PFSK-1 (cell line): ENCODE results near the gene NPW.

ENCODE experiments used
- POLR2AphosphoS5 ChIP-seq: IDR thresholded peaks from 2 replicates; pipeline ENCODE4 v1.6.1; 2012; ENCODE audit warnings: low read depth, mild to moderate bottlenecking, control low read depth, low read length, moderate library complexity
- TF ChIP-seq, protein P1 (sequence below), 2 experiments: IDR thresholded peaks; 2 replicates each; pipeline versions ENCODE4 v1.6.1 to v1.8.0; 2011 to 2012; ENCODE audit warnings: low read depth in 2 of 2, low read length in 2 of 2, control low read depth in 1 of 2, inconsistent platforms in 1 of 2, mild to moderate bottlenecking in 1 of 2, moderate library complexity in 1 of 2; ENCODE audit not compliant: insufficient read depth in 1 of 2

DNA sequence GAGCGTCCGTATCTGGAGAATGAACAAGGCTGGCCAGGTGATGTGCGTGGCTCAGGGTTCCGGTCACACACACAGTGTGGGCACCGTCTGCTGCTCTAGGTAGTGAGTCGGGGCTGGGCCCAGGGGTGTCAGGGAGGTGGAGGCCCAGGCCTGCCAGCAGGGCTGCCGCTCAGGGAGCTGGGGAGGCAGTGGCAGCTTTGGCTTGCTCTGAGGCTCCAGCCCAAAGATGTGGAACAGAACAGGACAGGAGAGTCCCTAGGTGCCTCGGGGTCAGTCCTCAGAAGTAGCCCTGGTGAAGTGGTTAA, 43.4 kb upstream of the NPW start:
- no peak for TF ChIP-seq POLR2AphosphoS5
- TF ChIP-seq, protein P1, sequence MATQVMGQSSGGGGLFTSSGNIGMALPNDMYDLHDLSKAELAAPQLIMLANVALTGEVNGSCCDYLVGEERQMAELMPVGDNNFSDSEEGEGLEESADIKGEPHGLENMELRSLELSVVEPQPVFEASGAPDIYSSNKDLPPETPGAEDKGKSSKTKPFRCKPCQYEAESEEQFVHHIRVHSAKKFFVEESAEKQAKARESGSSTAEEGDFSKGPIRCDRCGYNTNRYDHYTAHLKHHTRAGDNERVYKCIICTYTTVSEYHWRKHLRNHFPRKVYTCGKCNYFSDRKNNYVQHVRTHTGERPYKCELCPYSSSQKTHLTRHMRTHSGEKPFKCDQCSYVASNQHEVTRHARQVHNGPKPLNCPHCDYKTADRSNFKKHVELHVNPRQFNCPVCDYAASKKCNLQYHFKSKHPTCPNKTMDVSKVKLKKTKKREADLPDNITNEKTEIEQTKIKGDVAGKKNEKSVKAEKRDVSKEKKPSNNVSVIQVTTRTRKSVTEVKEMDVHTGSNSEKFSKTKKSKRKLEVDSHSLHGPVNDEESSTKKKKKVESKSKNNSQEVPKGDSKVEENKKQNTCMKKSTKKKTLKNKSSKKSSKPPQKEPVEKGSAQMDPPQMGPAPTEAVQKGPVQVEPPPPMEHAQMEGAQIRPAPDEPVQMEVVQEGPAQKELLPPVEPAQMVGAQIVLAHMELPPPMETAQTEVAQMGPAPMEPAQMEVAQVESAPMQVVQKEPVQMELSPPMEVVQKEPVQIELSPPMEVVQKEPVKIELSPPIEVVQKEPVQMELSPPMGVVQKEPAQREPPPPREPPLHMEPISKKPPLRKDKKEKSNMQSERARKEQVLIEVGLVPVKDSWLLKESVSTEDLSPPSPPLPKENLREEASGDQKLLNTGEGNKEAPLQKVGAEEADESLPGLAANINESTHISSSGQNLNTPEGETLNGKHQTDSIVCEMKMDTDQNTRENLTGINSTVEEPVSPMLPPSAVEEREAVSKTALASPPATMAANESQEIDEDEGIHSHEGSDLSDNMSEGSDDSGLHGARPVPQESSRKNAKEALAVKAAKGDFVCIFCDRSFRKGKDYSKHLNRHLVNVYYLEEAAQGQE (IDR thresholded peaks at IDR 0.05; ENCODE audit: insufficient read depth in 1 of 2, low read depth in 2 of 2, low read length in 2 of 2), result no peak
